COLO668 (cell line): ENCODE results near the gene THSD4.

Experiments
- DNase-seq: peaks from one replicate; lab custom pipeline; 2025; ENCODE audit not compliant: unreplicated experiment; lab: John Stamatoyannopoulos, UW

Gene THSD4

DNA sequence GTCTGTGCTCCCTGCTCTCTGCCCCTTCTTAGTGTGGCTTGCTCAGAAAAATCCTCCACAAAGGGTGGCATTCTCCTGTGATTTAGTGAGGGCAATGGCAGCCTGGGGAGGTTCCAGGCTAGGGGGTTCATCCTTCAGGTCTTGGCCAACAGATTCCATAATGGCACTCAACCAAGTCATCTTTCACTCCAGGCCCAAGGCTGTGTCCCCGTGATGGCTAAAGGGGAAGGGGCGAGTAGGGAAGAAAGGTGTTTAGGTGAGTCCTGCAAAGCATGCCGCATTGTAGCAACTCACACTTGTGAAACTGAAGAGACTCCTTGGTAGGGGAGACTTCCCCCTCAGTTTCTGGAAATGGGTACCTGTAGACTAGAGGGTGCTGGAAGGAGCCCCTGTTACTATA is 105.6 kb downstream of the THSD4 start:
- no peak for DNase-seq

- no peak for DNase-seq
These were observed 106.1 kb downstream of the THSD4 start for GRCh38 chr15:71221417-71221816.

GRCh38 chr15:71223516-71223915 is 108.2 kb downstream of the THSD4 start:
- no peak for DNase-seq

GRCh38 chr15:71224024-71224423 is 108.8 kb downstream of the THSD4 start:
- no peak for DNase-seq

GRCh38 chr15:71225851-71226250 is 110.6 kb downstream of the THSD4 start:
- DNase-seq, result no peak

DNA sequence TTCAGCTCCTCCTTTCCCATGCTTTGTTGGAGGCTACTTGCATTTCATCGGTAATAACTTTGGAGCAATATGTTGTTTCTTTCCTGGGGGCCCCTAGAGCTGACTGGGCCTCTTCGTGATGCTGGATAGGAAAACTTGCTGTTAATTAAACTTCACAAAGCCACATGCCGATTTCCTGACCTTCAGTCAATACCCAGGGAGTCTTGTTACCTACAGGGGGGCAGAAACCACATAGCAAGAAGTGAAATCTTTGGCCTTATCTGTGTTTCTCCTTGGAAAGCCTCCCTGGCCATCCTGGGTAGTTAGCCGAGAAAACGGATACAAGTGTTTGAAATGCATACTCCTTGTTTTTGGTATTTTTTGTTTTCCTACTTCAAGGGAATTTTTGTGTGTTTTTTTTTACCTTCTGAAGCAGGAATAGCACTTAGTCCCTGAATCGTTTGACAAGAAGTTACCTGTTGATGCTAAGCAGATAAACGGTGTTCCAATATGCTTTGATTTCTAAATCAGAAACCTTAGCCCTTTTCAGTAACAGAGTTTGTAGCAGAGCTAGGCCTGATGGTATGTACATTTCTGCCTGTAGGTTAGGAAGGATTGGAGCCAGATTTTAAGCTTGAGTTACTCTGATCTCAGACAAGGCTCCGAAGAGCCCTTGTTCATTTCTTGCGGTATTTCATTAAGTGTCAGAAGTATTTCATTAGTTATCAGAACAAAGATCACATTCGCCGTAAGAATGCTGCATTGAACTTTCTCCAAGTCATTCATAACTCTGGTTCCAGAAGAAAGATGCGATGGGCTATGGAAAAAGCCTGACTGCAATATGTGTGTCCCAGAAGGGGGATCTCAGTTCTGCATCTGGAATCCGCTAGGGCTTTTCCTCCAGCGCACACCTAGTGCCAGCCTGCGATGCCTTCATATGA is 111.5 kb downstream of the THSD4 start:
- DNase-seq, result no peak

- no peak for DNase-seq
These were observed 113.1 kb downstream of the THSD4 start for GRCh38 chr15:71228403-71228802.

DNA sequence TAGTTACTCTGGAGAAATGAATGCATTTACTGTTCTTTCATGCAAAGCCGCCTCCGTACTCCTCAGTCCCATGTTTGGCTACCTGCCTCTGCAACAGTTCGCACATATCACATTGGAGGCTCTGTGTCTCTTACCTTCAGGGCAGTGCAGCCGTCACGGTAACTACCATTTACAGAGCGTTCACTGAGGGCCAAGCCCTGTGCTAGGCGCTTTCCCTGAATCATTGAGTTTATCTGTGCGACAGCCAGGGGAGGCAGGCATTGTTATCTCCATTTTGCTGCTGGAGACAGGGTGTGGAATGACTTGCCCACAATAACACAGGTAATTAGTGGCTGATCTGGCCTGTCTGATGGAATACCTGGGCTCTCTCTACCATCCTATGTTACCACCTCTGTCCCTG is 115.0 kb downstream of the THSD4 start:
- DNase-seq, result no peak

DNA sequence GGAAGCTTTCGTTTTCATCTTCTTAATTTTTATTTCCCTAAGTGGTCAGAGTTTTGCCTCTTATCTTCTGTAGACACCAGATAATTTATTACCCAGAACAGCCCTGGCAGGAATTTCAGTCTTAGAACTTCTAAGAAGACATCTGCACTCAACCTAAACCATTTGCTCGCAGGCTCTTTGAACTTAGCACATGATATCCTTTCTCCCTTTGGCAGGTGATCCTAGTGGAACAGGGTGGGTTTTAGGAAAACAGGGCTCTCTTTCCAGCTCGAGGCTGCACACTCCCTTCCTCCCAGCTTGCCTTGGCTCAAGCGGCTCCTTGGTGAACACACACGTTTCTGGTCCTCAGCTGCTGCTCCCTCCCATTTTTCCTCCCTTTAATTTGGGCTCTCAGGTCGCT is 116.5 kb downstream of the THSD4 start:
- no peak for DNase-seq

DNA sequence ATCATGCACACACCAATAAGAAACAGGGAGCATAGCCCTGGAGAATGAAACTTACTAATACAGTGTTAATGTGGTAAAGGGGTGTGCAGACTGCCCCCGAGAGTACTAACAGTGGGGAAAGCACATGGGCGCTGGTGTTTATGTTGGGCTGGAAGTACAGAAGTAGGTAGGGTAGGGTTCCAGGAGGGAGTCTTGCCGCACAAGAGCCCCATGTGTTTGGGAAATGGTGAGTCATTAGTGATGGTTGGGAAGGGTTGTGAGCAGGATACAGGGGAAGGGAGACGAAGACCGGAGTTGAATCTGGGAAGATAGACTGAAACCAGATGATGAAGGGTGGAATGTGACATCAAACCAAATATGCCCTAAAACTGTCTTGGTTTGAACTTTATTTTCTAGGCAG is 117.1 kb downstream of the THSD4 start:
- no peak for DNase-seq

- no peak for DNase-seq
These were observed 122.4 kb downstream of the THSD4 start for GRCh38 chr15:71237456-71238188.

DNA sequence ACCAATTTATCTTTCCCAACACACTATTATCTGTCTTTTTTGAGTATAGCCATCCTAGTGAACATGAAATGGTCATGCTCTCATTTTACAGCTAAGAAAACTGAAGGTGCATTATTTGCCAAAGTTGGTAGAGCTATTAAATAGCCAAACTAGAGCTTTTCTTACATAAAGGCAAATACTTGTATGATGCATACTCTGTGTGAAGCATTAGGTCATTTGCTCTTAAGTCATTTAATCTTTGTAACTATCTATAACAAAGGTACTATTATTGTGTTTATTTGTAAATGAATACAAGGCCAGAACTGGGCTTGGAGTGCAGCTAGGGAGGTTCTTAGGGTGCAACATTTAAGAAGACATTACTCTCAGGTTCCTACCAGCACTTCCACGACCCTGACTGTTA is 123.7 kb downstream of the THSD4 start:
- DNase-seq, result no peak

GRCh38 chr15:71239592-71240364 is 124.5 kb downstream of the THSD4 start:
- no peak for DNase-seq

GRCh38 chr15:71242292-71242691 is 127.0 kb downstream of the THSD4 start:
- no peak for DNase-seq

DNA sequence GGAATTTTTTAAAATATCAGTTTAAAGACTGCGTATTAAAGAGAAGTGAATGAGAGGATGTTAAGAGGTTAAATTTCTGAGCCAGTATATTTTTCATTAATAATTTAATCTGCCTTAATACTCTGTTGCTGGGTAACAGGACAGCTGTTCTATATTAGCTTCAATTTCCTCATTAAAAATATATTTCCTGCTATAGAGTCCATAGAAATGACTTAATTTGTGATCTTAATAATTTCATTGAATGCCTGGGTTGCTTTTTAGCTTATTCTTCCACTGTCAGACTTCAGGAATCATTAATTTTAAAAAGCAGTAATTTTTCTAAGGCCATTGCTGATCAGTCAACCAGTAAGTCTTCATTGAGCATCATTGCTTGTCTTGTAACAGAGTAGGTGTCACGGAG is 129.0 kb downstream of the THSD4 start:
- no peak for DNase-seq

GRCh38 chr15:71245588-71245987 is 130.3 kb downstream of the THSD4 start:
- DNase-seq, result no peak

DNA sequence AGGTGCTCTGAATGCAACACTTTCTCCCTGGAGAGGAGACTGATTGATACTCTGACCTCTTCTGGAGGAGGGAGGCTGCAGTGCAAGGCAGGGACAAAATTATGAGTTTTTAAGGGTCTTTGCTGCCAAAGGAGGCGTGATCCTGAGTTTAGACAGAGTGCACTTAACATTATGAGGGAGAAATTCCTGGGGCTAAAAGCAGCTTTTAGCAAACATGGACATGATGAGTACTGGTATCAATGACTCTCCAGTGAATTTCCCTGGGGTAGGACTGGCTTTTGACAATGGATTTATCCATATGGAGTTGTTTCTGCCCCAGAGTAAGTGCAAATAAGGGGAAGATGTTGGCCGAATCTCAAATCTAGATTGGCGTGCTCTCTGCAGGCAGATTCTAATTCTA is 133.1 kb downstream of the THSD4 start:
- DNase-seq, result no peak

- no peak for DNase-seq
These were observed 134.7 kb downstream of the THSD4 start for GRCh38 chr15:71249986-71250385.

GRCh38 chr15:71250936-71251583 is 135.8 kb downstream of the THSD4 start:
- no peak for DNase-seq

DNA sequence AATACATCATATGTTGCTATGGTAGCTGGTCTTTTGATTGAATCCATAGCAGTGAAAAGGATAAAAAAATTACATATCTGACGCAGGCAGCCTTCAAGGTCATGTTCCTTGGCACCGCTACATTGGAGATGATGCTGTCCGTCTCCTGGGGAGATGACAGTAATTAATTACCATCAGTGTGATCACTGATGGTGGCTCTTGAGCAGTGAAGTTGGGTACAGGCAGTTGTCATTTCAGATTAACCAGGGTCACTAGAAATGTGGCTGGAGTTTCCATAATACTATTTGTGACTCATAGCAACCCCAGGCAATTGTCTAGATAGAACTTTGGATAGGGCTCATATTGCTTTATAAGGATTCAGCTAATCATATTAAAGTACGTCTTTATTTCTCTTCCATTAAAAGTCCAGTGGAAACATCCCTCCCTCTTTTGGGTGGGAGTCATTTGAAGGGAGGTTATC is 136.3 kb downstream of the THSD4 start:
- no peak for DNase-seq
